GM13976 (cell line): ENCODE measurements around the gene IFT25.

Experiments used
- DNase-seq: peaks from one replicate; pipeline ENCODE4 v3.0.0; 2012; ENCODE audit warnings: low spot score
- in situ Hi-C: fragments of 300-500 bp; cut with MboI; formaldehyde crosslinking; loops from one replicate; pipeline ENCODE4 v1.12.0; 2022; ENCODE audit warnings: low sequenced_read_pairs, mixed read lengths, inconsistent platforms; ENCODE audit not compliant: unreplicated experiment
- TF ChIP-seq, protein P1 (sequence below): IDR thresholded peaks from 2 replicates; pipeline ENCODE4 v1.5.1; 2012; ENCODE audit warnings: borderline replicate concordance, mild to moderate bottlenecking; ENCODE audit not compliant: insufficient read depth; ENCODE audit errors: extremely low read depth, missing control alignments, control extremely low read depth

The IFT25 gene

GRCh38 chr1:53942127-53942957 is 3.2 kb downstream of the IFT25 start:
- TF ChIP-seq, protein P1, sequence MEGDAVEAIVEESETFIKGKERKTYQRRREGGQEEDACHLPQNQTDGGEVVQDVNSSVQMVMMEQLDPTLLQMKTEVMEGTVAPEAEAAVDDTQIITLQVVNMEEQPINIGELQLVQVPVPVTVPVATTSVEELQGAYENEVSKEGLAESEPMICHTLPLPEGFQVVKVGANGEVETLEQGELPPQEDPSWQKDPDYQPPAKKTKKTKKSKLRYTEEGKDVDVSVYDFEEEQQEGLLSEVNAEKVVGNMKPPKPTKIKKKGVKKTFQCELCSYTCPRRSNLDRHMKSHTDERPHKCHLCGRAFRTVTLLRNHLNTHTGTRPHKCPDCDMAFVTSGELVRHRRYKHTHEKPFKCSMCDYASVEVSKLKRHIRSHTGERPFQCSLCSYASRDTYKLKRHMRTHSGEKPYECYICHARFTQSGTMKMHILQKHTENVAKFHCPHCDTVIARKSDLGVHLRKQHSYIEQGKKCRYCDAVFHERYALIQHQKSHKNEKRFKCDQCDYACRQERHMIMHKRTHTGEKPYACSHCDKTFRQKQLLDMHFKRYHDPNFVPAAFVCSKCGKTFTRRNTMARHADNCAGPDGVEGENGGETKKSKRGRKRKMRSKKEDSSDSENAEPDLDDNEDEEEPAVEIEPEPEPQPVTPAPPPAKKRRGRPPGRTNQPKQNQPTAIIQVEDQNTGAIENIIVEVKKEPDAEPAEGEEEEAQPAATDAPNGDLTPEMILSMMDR: no peak
- no peak for DNase-seq
- in situ Hi-C loops: no loop called here

GRCh38 chr1:53938136-53938830 is 7.2 kb downstream of the IFT25 start:
- in situ Hi-C loops: no loop called here

GRCh38 chr1:53936430-53936829 is 9.1 kb downstream of the IFT25 start:
- TF ChIP-seq, protein P1: no peak
- DNase-seq: no peak
- in situ Hi-C loops: no loop called here

More at GRCh38 chr1:53938136-53938830, 7.2 kb downstream of the IFT25 start:
- TF ChIP-seq, protein P1: no peak
- no peak for DNase-seq

DNA sequence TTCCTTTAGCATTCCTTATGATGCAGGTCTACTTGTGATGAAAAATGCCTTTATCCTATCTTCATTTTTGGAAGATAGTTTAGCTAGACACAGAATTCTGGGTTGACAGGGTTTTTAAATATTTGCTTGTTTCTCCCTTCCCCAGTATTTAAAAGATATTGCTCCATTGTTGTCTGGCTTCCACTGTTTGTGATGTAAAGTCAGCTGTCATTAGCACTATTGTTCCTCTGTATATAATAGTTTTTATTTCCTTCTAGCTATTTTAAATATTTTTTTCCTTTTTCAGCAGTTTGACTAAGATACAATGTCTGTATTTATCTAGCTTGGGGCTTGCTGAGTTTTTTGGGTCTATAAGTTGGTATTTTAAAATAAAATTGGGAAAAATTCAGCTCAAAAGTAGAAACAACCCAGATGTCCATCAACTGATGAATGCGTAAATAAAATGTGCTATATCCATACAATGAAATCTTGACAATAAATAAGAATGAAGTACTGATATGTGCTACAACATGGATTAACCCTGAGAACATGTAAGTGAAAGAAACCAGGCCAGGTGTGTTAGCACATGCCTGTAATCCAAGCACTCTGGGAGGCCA is 11.2 kb downstream of the IFT25 start:
- TF ChIP-seq, protein P1: no peak
- in situ Hi-C loops: no loop called here
- DNase-seq: no peak

DNA sequence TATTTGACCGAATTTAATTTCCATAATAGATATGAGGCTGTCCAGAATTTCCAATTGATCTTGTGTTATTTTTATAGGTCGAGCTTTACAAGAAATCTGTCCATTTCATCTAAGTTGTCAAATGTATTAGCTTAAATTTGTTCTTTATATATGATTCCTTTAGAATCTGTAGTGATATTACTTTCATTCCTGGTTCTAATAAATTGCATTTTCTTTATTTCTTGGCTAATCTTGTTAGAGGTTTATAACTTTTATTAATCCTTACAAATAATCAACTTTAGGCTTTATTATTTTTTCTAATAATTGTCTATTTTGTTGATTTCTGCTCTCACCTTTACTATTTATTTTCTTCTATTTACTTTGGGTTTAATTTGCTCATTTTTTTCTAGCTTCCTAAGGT is 14.0 kb downstream of the IFT25 start:
- in situ Hi-C loops: no loop called here
- TF ChIP-seq, protein P1: no peak
- DNase-seq: no peak

GRCh38 chr1:53930932-53931331 is 14.6 kb downstream of the IFT25 start:
- no peak for DNase-seq
- TF ChIP-seq, protein P1: no peak
- in situ Hi-C loops: no loop called here
